ENCODE data around the gene ZNF526. TPM values are rescaled to one million over a fixed set of nuclear protein-coding genes. Genes with fewer than 3 reads are reported as not detected.

Gene ZNF526
- polyA plus RNA-seq, 3 donors = 0.96 to 3.4 (median 1.3) TPM

GRCh38 chr19:42242512-42243409, 22.6 kb downstream of the ZNF526 start, which contains the start of gene GSK3A:
TSS of gene GSK3A (minus strand) at chr19:42242602. CDS start at chr19:42242465, 137 bp downstream.
- Histone ChIP-seq H3K79me2 (ENCODE audit: insufficient read depth, low read length) (peaks cover 52% of the 10 kb centered on the region), H3K9ac (ENCODE audit: insufficient read depth, low read length, poor library complexity, severe bottlenecking) (peak within 1 kb of the TSS; percentile 88), H2AFZ (ENCODE audit: insufficient read depth, low read depth, low read length, poor library complexity, severe bottlenecking) (peak within 1 kb of the TSS; percentile 76), H3K4me3 (replicated peaks in 1 of 3; ENCODE audit: low read depth in 2 of 3, low read length in 3 of 3) (peak within 1 kb of the TSS; percentile 79 to 96 (median 85)), H4K20me1 (ENCODE audit: insufficient read depth, low read length) (peaks cover 52% of the 10 kb centered on the region), H3K4me2 (replicated peaks; ENCODE audit: extremely low read depth, low read length, poor library complexity, severe bottlenecking) (peak within 1 kb of the TSS; percentile 90), H3K27me3 (ENCODE audit: control insufficient read depth in 2 of 2, insufficient read depth in 2 of 2, low read length in 2 of 2) (no peaks in the 10 kb centered on the region), H3K27ac (ENCODE audit: low read depth in 1 of 2, low read length in 2 of 2) (peak within 1 kb of the TSS; percentile 61 to 81), H3K4me1 (ENCODE audit: control insufficient read depth in 1 of 2, insufficient read depth in 2 of 2, low read length in 2 of 2) (peaks cover 37 to 45% of the 10 kb centered on the region in 2 donors), H3K9me3 (replicated peaks in 1 of 2; ENCODE audit: control insufficient read depth in 1 of 2, insufficient read depth in 1 of 2, low read length in 2 of 2) (no peaks in the 10 kb centered on the region), H3K36me3 (replicated peaks in 1 of 2; ENCODE audit: control insufficient read depth in 1 of 2, insufficient read depth in 2 of 2, low read length in 2 of 2) (peaks cover 15 to 19% of the 10 kb centered on the region in 2 donors)
- Mint-ChIP-seq H3K27ac (peak within 1 kb of the TSS; percentile 94 to 98 (median 96)), H3K36me3 (peaks cover 15 to 32% of the 10 kb centered on the region in 2 donors), H3K4me1 (peaks cover 56% of the 10 kb centered on the region), H3K27me3 (ENCODE audit: low read depth in 3 of 3) (peaks cover 0 to 3% (median 3%) of the 10 kb centered on the region in 3 donors), H3K4me3 (peak within 1 kb of the TSS; percentile 95 to 99), H3K9me3 (no peaks in the 10 kb centered on the region)
- DNase-seq = peak; percentile 98 to 99 (median 98)
- intact Hi-C loops (cut with micrococcal nuclease) = loop anchor here (1.0 to 10.0 kb wide), 5 partner anchors 26 to 135 kb away; partner anchors contain the start of gene POU2F2 (in 1 of the 2)
- no peak for TF ChIP-seq CTCF (IDR thresholded peaks at IDR 0.05)
- WGBS (ENCODE audit: insufficient coverage) = under 1% methylated on average over 76 of the region's 76 CpGs
